ENCODE results near the gene KIF4B.

- no peak for TF ChIP-seq CTCF (IDR thresholded peaks at IDR 0.05; ENCODE audit: low read length)
- TF ChIP-seq EZH2 (IDR thresholded peaks at IDR 0.05; ENCODE audit: borderline replicate concordance, low read length): no peak
Observed at GRCh38 chr5:154966874-154967273, 46.7 kb upstream of the KIF4B start.
